Upper lobe of left lung (tissue), 6 donors: ENCODE measurements around the gene SLC30A7. TPM values are rescaled to one million over a fixed set of nuclear protein-coding genes. Genes with fewer than 3 reads are reported as not detected.

Source experiments
- total RNA-seq, 6 donors: library from RNA; depleted of rRNA in 4 of 6; stranded (reverse); fragments of >200 nt in 4 of 6; gene quantifications; one replicate each; pipeline versions ENCODE4 v1.1.0 to v1.2.1, GENCODE V29; 2016 to 2021
- donor health status: DM: no; HTN: no; CAD: no; lungs with moderate emphysema.
- donor health status: DM: no; HTN: yes; CAD: no; lungs with severe emphysema.

SLC30A7 gene
- total RNA-seq, 6 donors from 2014 or later = 8.4 to 34.5 (median 26.4) TPM

Other genes with a start within 250 kb of the SLC30A7 start
- gene VCAM1, start 176.3 kb upstream of the SLC30A7 start, total RNA-seq = 10 to 100 TPM in 1 of 6 donors, 1 to 10 TPM in 5; 1.0 to 12.5 (median 3.2) TPM
- 10 to 100 TPM in 2 of 6 donors, 1 to 10 TPM in 4; 5.2 to 15.3 (median 8.1) TPM for gene EXTL2, start 1.2 kb upstream of the SLC30A7 start, total RNA-seq
- 10 to 100 TPM; 14.8 to 25.2 (median 21.5) TPM for gene DPH5, start 129.7 kb downstream of the SLC30A7 start, total RNA-seq